Breast epithelium (tissue), 3 donors: ENCODE measurements around the gene RND3.

Source experiments
- POLR2A ChIP-seq: fragments of 450-650 bp; IDR thresholded peaks from one replicate; pipeline ENCODE4 v1.6.1; 2016; ENCODE audit warnings: antibody characterized with exemption, mild to moderate bottlenecking, moderate library complexity
- TF ChIP-seq, protein P1 (sequence below), 3 donors: fragments of 450-650 bp; IDR thresholded peaks; one replicate each; pipeline ENCODE4 v1.5.1; 2016 to 2017; ENCODE audit warnings: antibody characterized with exemption in 3 of 3, mild to moderate bottlenecking in 3 of 3, moderate library complexity in 3 of 3

DNA sequence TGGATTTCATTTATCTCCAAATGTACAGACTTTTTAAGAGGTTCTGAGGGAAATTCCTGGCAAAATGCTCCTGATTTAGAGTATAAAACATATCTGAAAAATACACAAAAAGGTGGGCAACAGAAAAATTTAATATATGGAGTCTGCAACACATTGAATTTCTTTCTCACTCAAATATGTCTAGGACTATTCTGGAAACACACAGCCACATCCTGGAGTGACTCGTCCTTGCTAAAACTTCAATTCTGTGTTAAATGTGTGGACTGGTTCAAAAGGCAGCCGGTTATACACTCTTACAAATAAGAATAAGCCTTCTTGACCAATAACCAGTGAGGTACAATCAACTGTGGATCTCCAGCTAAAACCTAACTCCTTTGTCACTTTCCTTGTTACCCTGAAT lies 44.1 kb upstream of the RND3 start:
- TF ChIP-seq, protein P1, sequence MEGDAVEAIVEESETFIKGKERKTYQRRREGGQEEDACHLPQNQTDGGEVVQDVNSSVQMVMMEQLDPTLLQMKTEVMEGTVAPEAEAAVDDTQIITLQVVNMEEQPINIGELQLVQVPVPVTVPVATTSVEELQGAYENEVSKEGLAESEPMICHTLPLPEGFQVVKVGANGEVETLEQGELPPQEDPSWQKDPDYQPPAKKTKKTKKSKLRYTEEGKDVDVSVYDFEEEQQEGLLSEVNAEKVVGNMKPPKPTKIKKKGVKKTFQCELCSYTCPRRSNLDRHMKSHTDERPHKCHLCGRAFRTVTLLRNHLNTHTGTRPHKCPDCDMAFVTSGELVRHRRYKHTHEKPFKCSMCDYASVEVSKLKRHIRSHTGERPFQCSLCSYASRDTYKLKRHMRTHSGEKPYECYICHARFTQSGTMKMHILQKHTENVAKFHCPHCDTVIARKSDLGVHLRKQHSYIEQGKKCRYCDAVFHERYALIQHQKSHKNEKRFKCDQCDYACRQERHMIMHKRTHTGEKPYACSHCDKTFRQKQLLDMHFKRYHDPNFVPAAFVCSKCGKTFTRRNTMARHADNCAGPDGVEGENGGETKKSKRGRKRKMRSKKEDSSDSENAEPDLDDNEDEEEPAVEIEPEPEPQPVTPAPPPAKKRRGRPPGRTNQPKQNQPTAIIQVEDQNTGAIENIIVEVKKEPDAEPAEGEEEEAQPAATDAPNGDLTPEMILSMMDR (IDR thresholded peaks at IDR 0.05), result no peak
- TF ChIP-seq POLR2A, result no peak
